G401 (cell line): ENCODE results near the gene TXNL1. TPM values are rescaled to one million over a fixed set of nuclear protein-coding genes. Genes with fewer than 3 reads are reported as not detected.
A peak's percentile ranks its signal among the peaks of the same experiment; 100 is the strongest.

Experiments
- DNase-seq: peaks from one replicate; pipeline ENCODE4 v3.0.0-alpha.2; 2015; ENCODE audit warnings: low spot score
- in situ Hi-C: cut with HindIII; loops from 2 replicates; pipeline ENCODE4 v1.10.0; 2016; ENCODE audit warnings: low sequenced_read_pairs, mixed read lengths
- total RNA-seq: library from RNA; depleted of rRNA; stranded (reverse); fragments of >200 nt; shearing (Covaris generic); gene quantifications from 2 replicates; pipeline ENCODE4 v1.2.3, GENCODE V29; 2014

The TXNL1 gene
- total RNA-seq, 1 experiment from 2014 or later = 113 TPM

DNA sequence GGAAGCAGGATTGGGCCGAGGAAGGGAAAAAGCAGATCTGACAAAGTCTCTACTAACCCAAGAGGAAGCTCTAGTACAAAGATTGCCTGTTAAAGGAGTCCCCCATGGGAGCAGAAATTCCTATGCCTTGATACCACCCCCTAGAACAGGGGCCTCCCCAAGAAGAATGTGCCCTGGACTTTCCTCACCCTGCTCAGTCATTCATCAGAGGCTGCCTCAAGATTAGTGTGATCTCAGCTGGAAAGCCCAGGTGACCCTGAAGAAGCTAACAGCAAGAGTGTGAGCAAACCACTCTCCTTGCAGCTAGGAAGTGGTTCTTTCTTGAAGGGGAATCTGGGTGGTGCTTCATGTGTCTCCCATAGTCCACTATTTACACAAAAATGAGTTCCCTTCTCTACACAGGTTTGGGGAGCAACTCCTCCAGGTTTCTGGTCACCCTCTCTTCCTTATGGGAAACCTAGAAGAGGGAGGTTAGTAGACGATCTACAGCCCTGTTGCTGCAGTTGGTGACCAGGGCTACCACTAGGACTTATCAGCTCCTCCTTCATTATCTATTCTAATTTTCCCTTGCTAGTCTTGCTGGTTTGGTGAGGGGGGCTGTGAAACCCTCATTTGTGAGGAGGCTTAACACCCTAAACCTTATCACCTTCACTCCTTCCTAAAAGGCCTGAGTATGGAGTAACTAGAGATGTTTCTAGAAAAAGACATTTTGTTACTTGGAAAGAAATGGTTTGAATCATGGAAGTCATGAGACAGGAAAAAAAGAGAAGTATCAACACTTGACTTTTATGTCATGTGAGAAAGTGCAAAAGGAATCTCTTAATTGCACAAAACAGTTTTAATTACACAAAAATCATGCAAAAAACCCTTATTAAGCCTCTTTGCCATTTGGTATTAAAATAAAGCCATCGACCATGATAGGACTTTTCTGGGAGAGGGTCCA, 9.8 kb upstream of the TXNL1 start:
- DNase-seq = no peak
- in situ Hi-C loops = no loop called here

DNA sequence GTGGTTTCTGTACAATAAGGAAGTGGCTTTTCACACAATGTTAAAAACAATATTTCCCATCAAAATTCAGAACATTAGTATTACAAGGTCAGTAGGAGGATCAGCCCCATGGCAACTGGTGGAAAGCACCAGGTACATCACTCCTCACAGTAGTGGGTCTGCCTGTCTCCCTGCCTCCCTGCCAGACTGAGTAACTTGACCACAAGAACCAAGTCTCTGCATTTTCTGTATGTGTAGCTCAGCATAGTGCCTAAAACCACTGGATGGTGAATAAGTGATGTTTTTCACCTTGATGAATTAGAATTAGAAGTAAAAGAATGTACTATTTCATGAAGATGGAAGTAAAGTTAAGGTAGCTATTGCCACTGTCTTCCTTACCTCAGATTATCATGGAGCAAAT, 8.7 kb upstream of the TXNL1 start:
- in situ Hi-C loops = no loop called here
- no peak for DNase-seq

DNA sequence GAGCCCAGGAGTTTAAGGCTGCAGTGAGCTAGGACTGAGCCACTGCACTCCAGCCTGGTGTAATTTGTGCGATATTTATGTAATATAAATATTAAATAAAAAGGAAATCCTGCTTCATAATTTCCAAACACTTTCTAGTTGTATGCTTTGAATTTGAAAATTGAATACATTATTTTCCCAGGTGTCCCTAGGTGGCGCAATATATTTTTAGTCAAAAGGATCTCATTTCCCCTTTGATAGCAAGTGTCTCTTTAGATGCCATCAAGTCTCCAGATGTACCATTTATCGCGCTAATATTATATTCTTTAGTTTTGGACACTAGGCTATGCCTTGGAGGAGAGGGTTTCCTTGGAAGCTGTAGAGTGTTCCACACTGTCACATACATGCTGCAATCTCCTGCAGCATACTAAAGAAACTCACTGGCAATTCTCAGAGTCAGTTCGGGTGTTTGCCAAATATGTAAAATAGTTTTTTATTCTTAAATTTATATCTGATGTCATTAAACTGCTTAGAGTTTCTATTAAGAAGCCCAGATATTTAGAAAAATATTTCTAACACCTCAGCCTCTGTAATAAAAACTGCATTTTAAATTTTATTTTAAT, 7.1 kb upstream of the TXNL1 start:
- in situ Hi-C loops = no loop called here
- DNase-seq = peak; percentile 9

DNA sequence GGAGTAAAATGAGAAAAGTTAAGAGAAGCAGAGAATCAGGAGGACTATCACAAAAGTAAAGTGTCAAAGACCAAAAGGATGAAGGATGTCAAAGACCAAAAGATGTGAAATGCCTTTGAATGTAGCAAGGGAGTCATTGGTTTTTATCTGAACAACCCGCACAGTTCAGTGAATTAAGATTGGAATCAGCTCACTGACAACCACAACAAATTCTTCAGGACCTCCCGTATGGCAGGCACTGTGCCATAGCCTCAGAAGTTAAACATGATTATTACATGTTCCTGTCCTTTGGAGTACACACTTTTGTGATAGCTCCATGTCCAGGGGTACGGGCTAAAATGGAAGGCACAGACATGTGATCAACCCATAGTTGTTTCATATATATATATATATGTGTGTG, 5.0 kb upstream of the TXNL1 start:
- in situ Hi-C loops = no loop called here

DNA sequence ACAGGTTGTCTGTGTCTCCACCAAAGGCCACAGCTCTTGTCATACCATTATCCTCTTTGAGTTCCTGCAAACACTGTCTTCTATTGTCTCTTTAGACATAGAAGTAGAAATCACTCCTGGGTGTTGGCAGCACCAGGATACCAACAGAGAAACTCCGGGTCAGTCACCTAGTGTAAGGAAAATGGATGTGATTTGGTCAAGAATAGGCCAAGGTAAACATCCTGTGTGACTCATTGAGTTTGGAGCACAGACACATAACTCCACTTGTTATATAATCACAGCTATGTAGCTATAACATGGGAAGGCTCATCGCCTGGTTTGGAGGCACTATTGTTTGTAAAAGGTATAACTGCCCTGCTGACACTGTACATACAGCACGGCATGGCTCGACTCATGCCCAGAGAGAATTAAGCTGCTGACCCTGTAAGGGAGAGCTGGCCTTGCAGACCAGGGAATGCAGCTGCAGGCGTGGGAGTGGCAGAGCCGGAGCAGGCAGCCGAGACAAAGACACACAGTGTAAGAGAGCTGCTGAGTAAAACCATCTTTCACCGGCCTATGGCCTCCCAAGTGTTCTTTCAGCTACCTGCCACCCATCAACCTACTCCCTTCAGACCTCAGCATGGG, 3.4 kb upstream of the TXNL1 start:
- DNase-seq = no peak
- in situ Hi-C loops = no loop called here

More for the DNA sequence above, 5.0 kb upstream of the TXNL1 start:
- DNase-seq = no peak

DNA sequence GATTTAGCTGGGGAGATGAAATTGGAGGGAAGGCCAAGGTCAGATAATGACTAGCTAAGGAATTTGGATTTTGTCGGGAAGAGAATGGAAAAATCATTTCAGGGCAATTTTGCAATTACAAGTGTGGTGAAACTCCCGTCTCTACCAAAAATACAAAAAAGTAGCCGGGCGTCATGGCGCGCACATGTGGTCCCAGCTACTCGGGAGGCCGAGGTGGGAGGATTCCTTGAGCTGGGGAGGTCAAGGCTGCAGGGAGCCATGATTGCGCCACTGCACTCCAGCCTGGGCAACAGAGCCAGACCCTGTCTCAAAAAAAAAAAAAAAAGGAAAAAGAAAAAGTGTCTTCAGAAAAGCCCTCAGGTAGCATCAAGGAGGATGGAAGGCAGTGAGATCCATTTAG, 1.2 kb upstream of the TXNL1 start:
- DNase-seq = no peak
- in situ Hi-C loops = no loop called here

DNA sequence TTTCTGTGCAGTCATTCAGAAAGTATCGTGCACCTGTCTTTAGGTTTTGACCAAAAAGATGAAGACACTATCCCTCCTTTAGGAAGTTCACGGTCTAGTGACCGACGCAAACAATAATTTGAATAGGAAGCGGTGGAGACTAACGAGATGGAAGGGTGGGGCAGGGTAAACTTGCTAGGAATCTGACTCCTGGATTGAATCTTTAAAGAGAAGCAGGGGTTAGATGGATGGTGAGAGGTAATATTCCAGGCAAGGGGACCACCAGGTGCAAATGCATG, 651 bp upstream of the TXNL1 start:
- DNase-seq = no peak
- in situ Hi-C loops = no loop called here

DNA sequence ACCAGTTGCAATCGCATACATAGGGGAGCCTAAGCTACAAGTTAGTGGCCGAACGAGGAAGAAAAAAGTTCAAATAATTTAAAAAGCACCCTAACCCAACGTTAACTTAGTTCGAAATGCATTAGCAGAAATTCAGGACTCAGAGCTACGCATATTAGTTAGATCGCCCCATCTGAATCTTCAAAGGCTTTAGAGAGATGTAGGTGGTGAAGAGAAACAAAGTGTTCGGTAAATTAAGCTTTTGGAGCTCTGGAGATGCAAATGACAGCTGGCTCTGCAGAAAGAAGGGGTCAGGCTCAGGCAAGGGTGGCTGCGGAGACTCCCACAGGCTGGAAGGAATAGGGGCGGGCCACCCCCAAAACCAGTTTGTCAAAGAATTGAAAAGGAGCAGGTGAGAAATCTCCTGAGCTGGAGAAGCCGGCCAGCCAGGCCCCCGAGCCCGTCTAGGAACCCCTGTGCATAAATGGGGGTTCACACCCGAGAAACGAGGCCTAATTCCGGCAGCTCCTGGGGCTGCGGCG, 621 bp downstream of the TXNL1 start:
- in situ Hi-C loops = no loop called here
- peak; percentile 8 for DNase-seq

DNA sequence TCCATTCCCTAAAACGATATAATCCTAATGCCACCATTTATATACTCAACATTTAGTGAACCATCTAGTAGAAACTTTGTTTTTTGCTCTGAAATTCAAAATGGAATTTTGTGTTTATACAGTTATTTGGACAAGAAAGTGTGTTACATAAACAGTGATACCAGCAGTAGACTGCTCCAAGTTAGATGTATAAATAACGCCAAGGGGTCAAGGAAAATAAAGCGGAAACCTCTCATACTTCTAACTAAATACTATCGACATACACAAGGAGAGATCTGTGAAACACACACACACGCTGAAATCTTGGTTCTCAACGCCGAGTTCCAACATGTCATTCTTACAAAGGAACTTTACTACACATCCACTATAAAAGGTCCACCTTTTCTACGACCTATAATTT, 1.2 kb downstream of the TXNL1 start:
- in situ Hi-C loops = no loop called here
- no peak for DNase-seq

DNA sequence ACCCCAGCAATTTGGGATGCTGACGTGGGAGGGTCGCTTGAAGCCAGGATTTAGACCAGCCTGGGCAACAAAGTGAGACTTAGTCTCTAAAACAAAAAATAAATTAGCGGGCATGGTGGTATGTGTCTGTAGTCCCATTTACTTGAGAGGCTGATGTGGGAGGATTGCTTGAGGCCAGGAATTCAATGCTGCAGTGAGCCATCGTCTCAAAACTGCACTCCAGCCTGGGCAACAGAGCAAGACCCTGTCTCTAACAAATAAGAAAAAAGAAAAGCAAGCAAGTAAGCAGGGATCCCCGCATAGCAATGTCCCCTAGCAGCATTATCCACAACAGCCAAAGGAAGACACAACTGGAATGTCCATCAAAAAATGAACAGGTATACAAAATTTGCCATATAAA, 3.4 kb downstream of the TXNL1 start:
- no peak for DNase-seq
- in situ Hi-C loops = no loop called here

DNA sequence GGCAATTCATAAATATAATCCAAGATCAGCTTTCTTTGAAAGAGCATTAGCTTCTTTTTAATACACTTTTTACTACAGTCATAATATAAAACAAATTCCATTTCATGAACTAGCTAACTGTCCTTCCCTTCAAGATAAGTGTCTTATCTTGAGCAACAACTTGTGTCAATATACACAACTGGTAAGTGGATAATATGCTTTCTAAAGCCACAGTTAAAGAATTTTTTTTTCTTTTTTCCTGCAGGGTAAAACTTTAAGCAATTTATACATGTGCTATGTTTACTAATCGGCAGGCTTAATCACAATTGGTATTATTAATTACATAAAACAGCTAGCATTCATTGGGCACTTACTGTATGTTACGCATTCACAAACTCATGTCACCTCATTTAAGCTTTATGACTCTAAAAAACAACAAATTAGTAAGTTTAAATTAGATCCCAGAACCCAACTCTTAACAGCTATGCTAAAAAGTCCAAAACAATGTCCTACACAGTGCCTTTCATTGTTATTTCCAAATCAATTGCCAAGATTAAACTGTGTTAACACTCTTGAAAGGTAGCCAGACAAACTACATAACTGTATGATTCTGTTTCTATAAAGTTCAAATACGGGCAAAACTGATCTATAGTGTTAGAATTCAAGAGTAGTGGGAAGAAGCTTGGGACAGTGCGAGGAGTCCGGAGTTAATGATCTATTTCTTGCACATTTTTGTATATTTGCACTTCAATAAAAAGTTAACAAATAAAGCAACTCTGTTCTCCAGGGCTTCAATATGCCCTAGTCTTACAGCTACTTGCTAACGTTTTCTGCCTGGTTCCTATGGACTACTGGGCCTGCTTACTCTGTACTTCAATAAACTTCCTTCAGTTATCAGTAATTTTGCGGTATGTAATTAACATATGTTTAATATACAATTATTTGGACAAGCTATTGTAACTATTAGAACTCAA, 6.0 kb downstream of the TXNL1 start:
- DNase-seq = no peak
- in situ Hi-C loops = no loop called here

DNA sequence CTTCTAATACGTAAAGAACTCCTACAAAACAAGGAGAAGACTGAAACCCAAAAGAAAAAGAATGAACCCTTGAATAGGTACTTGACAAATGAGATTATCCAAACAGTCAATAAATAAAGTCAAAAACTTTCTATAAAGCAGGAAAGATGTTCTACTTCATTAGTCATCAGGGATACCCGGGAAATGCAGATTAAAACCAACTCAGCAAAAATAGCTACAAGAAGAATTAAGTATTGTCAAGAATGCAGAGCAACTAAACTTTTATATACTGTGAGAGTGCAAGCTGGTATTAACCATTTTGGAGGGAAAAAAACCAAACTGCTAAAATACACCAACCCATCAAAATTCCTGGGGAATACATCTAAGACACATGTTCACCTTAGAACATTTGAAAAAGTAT, 10.4 kb downstream of the TXNL1 start:
- no peak for DNase-seq
- in situ Hi-C loops = no loop called here

DNA sequence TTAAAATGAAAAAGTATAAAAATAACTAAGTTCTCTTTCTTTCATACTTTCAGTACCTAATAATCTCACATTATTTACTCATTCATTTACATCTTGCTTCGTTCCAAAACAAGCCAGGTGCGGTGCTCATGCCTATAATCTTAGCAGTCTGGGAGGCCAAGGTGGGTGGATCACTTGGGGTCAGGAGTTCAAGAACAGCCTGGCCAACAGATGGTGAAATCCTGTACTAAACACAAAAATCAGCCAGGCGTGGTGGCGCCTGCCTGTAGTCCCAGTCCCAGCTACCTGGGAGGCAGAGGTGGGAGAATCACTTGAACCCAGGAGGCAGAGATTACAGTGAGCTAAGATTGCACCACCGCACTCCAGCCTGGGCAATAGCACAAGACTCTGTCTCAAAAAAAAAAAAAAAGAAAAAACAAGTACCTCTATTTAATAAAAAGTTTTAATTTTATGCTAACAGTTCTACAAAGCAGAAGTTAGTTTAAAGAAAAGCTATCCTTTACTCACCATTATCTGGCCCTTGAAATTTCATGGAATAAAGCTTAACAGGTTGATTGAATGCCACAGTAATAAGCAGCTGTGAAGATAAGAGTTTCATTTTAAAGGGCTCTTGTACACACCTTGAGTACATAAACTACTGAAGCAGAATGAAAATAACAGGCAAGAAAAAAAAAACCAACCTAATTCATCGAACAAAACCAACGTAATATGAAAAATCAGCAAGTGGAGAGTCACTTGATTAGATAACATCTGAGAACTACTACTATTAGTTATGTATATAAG, 22.5 kb downstream of the TXNL1 start:
- no peak for DNase-seq
- in situ Hi-C loops = no loop called here

DNA sequence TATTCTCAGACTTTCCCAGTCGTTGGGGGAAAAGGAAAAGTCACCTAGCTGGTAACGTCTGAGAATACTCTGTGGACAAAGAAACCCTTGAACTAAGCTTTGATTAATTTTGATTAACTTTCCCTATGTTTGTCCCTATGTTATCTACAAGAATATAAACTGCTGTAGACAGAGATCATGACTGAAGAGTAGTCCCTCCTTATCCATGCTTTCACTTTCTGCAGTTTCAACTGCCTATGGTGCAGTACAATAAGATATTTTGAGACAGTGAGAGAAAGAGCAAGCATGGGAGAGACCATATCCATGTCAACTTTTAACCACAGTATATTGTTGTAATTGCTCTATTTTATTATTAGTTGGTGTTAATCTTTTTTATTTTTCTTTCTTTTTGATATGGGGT, 31.8 kb downstream of the TXNL1 start:
- no peak for DNase-seq

DNA sequence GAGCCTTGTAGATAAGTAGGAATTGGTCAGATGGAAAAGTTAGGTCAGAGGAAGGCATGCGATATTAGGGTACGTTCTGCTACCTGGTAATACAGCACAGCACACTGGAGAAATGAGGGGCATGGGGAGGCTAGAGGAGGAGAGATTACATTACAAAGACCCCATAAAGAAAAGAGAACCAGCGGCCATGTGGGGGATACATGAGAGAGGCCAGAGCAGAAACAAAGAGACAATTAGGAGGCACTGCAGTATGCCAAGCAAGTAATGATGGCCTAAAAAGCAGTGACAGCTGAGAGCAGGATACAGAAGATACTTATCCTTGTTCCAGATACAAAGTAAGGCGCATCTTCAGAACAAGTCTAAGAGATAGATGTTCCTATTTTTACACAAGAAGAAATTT, 40.0 kb downstream of the TXNL1 start:
- no peak for DNase-seq
- in situ Hi-C loops = no loop called here

More for the DNA sequence above, 31.8 kb downstream of the TXNL1 start:
- in situ Hi-C loops = no loop called here

DNA sequence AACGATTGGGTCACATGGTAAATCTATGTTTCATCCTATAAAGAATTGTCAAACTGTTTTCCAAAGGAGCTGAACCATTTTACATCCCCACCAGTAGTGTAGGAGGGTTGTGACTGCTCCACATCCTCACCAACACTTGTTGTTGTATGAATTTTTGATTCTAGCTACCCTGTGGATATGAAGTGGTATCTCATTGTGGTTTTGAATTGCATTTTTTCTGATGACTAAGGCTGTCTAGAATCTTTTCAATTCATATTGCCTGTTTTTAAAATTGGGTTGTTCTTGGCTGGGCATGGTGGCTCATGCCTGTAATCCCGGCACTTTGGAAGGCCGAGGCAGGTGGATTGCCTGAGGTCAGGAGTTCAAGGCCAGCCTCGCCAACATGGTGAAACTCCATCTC, 44.5 kb downstream of the TXNL1 start:
- in situ Hi-C loops = no loop called here
- no peak for DNase-seq

DNA sequence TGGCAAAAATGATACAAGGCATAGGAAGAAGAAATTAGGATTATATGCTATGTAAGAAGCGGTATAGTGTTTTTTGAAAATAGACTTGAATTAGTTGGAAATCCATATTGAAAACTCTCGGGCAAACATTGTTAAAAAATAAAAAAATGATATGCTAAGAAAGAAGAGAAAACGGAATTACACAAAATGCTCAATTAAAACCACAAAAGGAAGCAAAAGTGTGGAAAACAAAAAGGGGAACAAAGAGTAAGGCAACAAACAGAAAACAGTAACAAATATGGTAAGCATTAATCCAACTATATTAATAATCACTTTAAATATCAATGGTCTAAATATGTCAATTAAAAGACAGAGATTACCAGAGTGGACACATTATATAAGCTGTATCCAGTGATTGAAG, 58.4 kb downstream of the TXNL1 start:
- in situ Hi-C loops = no loop called here
- no peak for DNase-seq

DNA sequence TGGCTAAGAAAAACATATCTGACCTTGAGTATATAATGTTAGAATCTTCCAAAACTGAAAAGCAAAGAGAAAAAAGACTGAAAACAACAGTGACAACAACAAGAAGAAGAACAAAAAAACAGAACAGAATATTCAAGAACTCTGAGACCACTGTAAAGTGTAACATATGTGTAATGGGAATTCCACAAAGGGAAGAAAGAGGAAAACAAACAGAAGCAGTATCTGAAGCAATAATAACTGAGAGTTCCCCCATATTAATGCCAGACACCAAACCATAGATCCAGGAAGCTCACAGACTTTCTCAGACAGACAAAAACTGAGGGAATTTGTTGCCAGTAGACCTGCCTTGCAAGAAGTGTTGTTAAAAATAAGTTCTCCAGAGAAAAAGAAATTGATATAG, 58.9 kb downstream of the TXNL1 start:
- in situ Hi-C loops = no loop called here

More for the DNA sequence above, 58.9 kb downstream of the TXNL1 start:
- DNase-seq = no peak
